GM23248 (cell line): ENCODE results near the gene TFEB.

Experiments
- EZH2 ChIP-seq: fragments of 200-600 bp; sonication (generic); IDR thresholded peaks from 2 replicates; pipeline ENCODE4 v1.6.1; 2018; ENCODE audit warnings: antibody characterized with exemption, mild to moderate bottlenecking; ENCODE audit not compliant: insufficient read depth, poor library complexity, severe bottlenecking
- EZH2phosphoT487 ChIP-seq: fragments of 200-600 bp; sonication (generic); IDR thresholded peaks from 2 replicates; pipeline ENCODE4 v1.6.1; 2018; ENCODE audit warnings: antibody characterized with exemption, moderate library complexity, mild to moderate bottlenecking, low read depth; ENCODE audit not compliant: insufficient read depth

GRCh38 chr6:41650120-41650519, 85.3 kb downstream of the TFEB start:
- TF ChIP-seq EZH2 (no peak), EZH2phosphoT487 (no peak)
